SK-N-SH treated with all-trans-retinoic acid at 6 μM for 48 hours (cell line): ENCODE measurements around the gene MEIS2.

Experiments used
- ATAC-seq: fragments of 200-7000 bp; cut with Tn5 transposase; 3 replicates; pipeline ENCODE4 v1.9.1; 2020; ENCODE audit warnings: mild to moderate bottlenecking, moderate library complexity
- CSDC2 ChIP-seq: fragments of 250-450 bp; sonication (Bioruptor Pico); IDR thresholded peaks from 2 replicates; pipeline ENCODE4 v1.5.0; 2020; ENCODE audit warnings: mild to moderate bottlenecking, moderate library complexity
- CSRNP3 ChIP-seq: fragments of 250-450 bp; sonication (Bioruptor Pico); IDR thresholded peaks from 2 replicates; pipeline ENCODE4 v1.5.1; 2021; ENCODE audit warnings: mild to moderate bottlenecking, moderate library complexity
- GLIS3 ChIP-seq: fragments of 250-450 bp; sonication (Bioruptor Pico); IDR thresholded peaks from 2 replicates; pipeline ENCODE4 v1.5.0; 2020; ENCODE audit warnings: mild to moderate bottlenecking, moderate library complexity
- ISL1 ChIP-seq: fragments of 250-450 bp; sonication (Bioruptor Pico); IDR thresholded peaks from 2 replicates; pipeline ENCODE4 v2.1.2; 2022; ENCODE audit warnings: mild to moderate bottlenecking, moderate library complexity
- PATZ1 ChIP-seq: fragments of 250-450 bp; sonication (Bioruptor Pico); IDR thresholded peaks from 2 replicates; pipeline ENCODE4 v1.8.0; 2020; ENCODE audit warnings: mild to moderate bottlenecking, moderate library complexity, borderline replicate concordance
- PPARA ChIP-seq: fragments of 250-450 bp; sonication (Bioruptor Pico); IDR thresholded peaks from 2 replicates; pipeline ENCODE4 v1.5.0; 2020; ENCODE audit warnings: mild to moderate bottlenecking, borderline replicate concordance
- RARB ChIP-seq: fragments of 250-450 bp; sonication (Bioruptor Pico); IDR thresholded peaks from 2 replicates; pipeline ENCODE4 v1.8.0; 2021; ENCODE audit warnings: mild to moderate bottlenecking, moderate library complexity
- TCF4 ChIP-seq: fragments of 250-450 bp; sonication (Bioruptor Pico); IDR thresholded peaks from 2 replicates; pipeline ENCODE4 v1.8.0; 2021; ENCODE audit warnings: mild to moderate bottlenecking, moderate library complexity, borderline replicate concordance
- TOX ChIP-seq: fragments of 250-450 bp; sonication (Bioruptor Pico); IDR thresholded peaks from 2 replicates; pipeline ENCODE4 v1.8.0; 2021; ENCODE audit warnings: mild to moderate bottlenecking, moderate library complexity, borderline replicate concordance
- ZC3H10 ChIP-seq: fragments of 250-450 bp; sonication (Bioruptor Pico); IDR thresholded peaks from 2 replicates; pipeline ENCODE4 v1.5.1; 2021; ENCODE audit warnings: mild to moderate bottlenecking, moderate library complexity
- ZFP3 ChIP-seq: fragments of 250-450 bp; sonication (Bioruptor Pico); IDR thresholded peaks from 2 replicates; pipeline ENCODE4 v1.5.0; 2020; ENCODE audit warnings: mild to moderate bottlenecking, moderate library complexity
- ZFP30 ChIP-seq: fragments of 450-650 bp; formaldehyde crosslinking; IDR thresholded peaks from 2 replicates; pipeline ENCODE4 v1.5.0; 2022; ENCODE audit warnings: mild to moderate bottlenecking, moderate library complexity
- ZNF565 ChIP-seq: fragments of 450-650 bp; formaldehyde crosslinking; conservative IDR thresholded peaks from 2 replicates; pipeline ENCODE4 v1.5.0; 2020; ENCODE audit warnings: low read depth, mild to moderate bottlenecking, moderate library complexity
- ZNF8 ChIP-seq: fragments of 450-650 bp; formaldehyde crosslinking; IDR thresholded peaks from 2 replicates; pipeline ENCODE4 v1.5.0; 2020; ENCODE audit warnings: mild to moderate bottlenecking, moderate library complexity
- TF ChIP-seq, protein P1 (sequence below): fragments of 250-450 bp; sonication (Bioruptor Pico); IDR thresholded peaks from 2 replicates; pipeline ENCODE4 v1.8.0; 2021; ENCODE audit warnings: low read depth, mild to moderate bottlenecking, moderate library complexity, borderline replicate concordance
- TF ChIP-seq, protein P2 (sequence below): fragments of 250-450 bp; sonication (Bioruptor Pico); IDR thresholded peaks from 2 replicates; pipeline ENCODE4 v1.5.1; 2020; ENCODE audit warnings: low read depth, mild to moderate bottlenecking, moderate library complexity

The MEIS2 gene

GRCh38 chr15:37097144-37097919 is 3.0 kb downstream of the MEIS2 start:
- TF ChIP-seq, protein P1, sequence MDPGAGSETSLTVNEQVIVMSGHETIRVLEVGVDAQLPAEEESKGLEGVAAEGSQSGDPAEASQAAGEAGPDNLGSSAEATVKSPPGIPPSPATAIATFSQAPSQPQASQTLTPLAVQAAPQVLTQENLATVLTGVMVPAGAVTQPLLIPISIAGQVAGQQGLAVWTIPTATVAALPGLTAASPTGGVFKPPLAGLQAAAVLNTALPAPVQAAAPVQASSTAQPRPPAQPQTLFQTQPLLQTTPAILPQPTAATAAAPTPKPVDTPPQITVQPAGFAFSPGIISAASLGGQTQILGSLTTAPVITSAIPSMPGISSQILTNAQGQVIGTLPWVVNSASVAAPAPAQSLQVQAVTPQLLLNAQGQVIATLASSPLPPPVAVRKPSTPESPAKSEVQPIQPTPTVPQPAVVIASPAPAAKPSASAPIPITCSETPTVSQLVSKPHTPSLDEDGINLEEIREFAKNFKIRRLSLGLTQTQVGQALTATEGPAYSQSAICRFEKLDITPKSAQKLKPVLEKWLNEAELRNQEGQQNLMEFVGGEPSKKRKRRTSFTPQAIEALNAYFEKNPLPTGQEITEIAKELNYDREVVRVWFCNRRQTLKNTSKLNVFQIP = no peak
- TF ChIP-seq ZC3H10 (CRISPR knock-in tag) = no peak
- TF ChIP-seq, protein P2, sequence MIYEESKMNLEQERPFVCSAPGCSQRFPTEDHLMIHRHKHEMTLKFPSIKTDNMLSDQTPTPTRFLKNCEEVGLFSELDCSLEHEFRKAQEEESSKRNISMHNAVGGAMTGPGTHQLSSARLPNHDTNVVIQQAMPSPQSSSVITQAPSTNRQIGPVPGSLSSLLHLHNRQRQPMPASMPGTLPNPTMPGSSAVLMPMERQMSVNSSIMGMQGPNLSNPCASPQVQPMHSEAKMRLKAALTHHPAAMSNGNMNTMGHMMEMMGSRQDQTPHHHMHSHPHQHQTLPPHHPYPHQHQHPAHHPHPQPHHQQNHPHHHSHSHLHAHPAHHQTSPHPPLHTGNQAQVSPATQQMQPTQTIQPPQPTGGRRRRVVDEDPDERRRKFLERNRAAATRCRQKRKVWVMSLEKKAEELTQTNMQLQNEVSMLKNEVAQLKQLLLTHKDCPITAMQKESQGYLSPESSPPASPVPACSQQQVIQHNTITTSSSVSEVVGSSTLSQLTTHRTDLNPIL = no peak
- TF ChIP-seq PATZ1 = no peak
- no peak for TF ChIP-seq TCF4 (CRISPR knock-in tag)
- TF ChIP-seq CSDC2 (CRISPR knock-in tag) = no peak
- TF ChIP-seq ZFP3 (CRISPR knock-in tag) = no peak
- no peak for TF ChIP-seq PPARA (CRISPR knock-in tag)
- no peak for TF ChIP-seq RARB
- no peak for TF ChIP-seq ISL1 (CRISPR knock-in tag)
- TF ChIP-seq, all 23 proteins: peak for 0
- no peak for ATAC-seq

DNA sequence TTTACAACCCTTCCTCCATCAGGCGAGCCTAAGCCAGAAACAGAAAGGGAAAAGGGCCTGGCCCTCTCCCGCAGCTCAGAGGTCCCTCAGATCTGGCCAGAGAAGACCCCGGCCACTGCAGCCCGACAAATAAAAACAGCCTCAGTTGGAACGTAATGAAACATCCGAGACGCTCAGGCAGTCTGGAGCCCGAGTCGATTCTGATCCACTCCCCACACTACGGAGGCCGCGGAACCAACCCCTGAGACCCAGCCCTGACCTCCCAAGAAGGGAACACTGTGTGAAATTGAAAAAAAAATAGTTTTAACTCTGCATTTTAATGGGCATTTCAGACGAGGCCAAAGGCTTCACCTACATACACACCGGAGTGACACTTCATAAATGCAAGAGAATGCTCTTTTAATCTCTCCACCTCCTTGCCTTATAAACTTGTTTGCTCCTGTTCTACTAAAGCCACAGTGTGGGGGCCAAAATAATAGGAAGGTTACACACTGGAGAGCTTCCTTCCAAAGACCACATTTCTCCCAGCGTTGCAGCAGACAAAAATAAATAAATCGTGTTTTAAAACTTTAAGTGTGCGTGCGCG is 3.7 kb downstream of the MEIS2 start:
- no peak for ATAC-seq
- TF ChIP-seq, protein P1 = no peak
- no peak for TF ChIP-seq GLIS3 (CRISPR knock-in tag)

- ATAC-seq = no peak
- no peak for TF ChIP-seq TCF4 (CRISPR knock-in tag)
- TF ChIP-seq CSRNP3 (CRISPR knock-in tag) = no peak
- TF ChIP-seq, all 23 proteins: peak for 0
These were observed 4.4 kb downstream of the MEIS2 start for GRCh38 chr15:37095770-37096557.

DNA sequence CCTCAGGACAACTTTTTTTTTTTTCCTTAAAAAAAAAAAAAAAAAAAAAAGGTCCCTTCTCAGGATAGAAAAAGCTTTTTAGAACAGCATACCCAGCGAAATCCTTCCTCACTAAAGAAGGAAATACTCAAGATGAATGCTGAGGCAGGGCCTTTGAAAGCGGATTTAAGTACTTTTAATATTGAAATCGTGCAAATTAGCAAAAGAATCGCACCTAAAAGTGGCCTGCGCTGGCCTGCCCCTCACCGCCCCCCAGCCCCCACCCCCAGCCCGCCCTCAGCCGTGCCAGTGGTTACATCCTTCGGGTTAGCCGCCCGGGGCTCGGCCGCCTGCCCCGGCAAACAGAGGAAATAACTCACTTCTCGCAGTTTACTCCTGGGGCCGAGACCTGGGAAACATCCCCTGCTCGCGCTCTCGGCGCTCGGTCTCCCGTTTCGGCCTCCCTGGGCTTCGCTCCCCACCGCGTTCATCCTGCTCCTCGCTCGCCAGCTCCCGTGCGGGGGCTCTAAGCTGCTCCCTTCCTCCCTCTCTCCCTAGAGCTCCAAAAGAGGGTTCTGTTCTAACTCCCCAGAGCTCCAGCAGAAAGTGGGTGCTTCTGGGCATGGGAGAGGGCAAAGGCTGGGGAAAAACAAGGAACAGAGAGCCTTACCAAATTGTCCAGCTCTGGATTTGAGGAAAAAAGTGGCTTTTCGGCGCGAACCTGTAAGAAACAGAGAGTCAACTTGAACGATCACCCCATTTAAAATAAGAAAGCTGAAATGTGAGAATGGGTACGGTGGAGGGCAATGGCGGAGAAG is 5.2 kb downstream of the MEIS2 start:
- no peak for ATAC-seq
- TF ChIP-seq, protein P1 = no peak
- TF ChIP-seq PATZ1 (no peak), ZNF8 (no peak), ZFP30 (CRISPR knock-in tag) (no peak), PPARA (CRISPR knock-in tag) (no peak), TOX (CRISPR knock-in tag) (no peak), ZNF565 (CRISPR knock-in tag) (no peak), CSRNP3 (CRISPR knock-in tag) (no peak), RARB (no peak)
